Vagina (tissue), 2 donors: ENCODE measurements around the gene CCDC7.

Source experiments
- POLR2A ChIP-seq, 2 donors: fragments of 450-650 bp; IDR thresholded peaks; one replicate each; pipeline ENCODE4 v1.6.1; 2017; ENCODE audit warnings: antibody characterized with exemption in 2 of 2, mild to moderate bottlenecking in 2 of 2, moderate library complexity in 2 of 2
- POLR2AphosphoS5 ChIP-seq, 2 donors: sonication (generic); formaldehyde crosslinking; IDR thresholded peaks; one replicate each; pipeline ENCODE4 v1.9.0; 2017; ENCODE audit warnings: antibody characterized with exemption in 2 of 2, mild to moderate bottlenecking in 2 of 2, low read depth in 1 of 2; ENCODE audit not compliant: insufficient read depth in 1 of 2
- TF ChIP-seq, protein P1 (sequence below), 3 experiments: fragments of 450-650 bp in 2 of 3; fragments of 200-600 bp in 1 of 3; sonication (generic) in 1 of 3; IDR thresholded peaks; one replicate each; pipeline ENCODE4 v1.5.1; 2017 to 2019; ENCODE audit warnings: antibody characterized with exemption in 3 of 3, mild to moderate bottlenecking in 2 of 3, moderate library complexity in 2 of 3

DNA sequence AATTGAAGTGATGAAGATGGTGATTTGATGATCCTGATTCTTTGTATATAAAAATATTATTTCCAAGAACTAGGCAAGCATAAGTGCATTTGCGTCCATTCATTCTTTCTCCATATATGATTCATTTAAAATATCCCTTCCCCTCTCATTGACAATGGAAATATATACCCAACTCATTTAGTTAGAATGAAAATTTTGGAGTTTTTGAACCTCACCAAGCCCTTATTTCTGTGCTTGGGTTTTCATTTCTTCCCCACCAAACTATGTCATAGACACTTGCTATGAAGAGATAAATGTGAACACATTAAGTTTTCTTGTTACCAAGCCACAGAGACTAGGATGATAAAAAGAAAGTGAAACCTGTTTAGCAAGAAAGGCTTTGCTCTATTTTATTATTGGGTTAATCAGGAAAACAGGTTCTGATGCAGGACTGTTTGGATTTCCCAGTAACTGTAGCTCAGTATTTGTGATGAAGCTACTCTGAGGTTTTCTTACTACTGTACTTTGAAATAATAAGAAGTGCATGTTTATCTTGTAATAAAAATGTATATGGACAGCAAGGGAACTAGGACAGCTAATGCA, 443.8 kb downstream of the CCDC7 start:
- TF ChIP-seq, protein P1, sequence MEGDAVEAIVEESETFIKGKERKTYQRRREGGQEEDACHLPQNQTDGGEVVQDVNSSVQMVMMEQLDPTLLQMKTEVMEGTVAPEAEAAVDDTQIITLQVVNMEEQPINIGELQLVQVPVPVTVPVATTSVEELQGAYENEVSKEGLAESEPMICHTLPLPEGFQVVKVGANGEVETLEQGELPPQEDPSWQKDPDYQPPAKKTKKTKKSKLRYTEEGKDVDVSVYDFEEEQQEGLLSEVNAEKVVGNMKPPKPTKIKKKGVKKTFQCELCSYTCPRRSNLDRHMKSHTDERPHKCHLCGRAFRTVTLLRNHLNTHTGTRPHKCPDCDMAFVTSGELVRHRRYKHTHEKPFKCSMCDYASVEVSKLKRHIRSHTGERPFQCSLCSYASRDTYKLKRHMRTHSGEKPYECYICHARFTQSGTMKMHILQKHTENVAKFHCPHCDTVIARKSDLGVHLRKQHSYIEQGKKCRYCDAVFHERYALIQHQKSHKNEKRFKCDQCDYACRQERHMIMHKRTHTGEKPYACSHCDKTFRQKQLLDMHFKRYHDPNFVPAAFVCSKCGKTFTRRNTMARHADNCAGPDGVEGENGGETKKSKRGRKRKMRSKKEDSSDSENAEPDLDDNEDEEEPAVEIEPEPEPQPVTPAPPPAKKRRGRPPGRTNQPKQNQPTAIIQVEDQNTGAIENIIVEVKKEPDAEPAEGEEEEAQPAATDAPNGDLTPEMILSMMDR (IDR thresholded peaks at IDR 0.05): no peak
- TF ChIP-seq POLR2A (IDR thresholded peaks at IDR 0.05): no peak
- TF ChIP-seq POLR2AphosphoS5 (IDR thresholded peaks at IDR 0.05; ENCODE audit: insufficient read depth in 1 of 2, low read depth in 1 of 2): no peak
